ENCODE data around the gene OR2AG1.

OR2AG1 gene, protein sequence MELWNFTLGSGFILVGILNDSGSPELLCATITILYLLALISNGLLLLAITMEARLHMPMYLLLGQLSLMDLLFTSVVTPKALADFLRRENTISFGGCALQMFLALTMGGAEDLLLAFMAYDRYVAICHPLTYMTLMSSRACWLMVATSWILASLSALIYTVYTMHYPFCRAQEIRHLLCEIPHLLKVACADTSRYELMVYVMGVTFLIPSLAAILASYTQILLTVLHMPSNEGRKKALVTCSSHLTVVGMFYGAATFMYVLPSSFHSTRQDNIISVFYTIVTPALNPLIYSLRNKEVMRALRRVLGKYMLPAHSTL

GRCh38 chr11:6782720-6783119, at the start of gene OR2AG1:
OR2AG1 (plus strand) TSS chr11:6783020; CDS start chr11:6785038, 2,018 bp downstream.
- no peak for DNase-seq

DNA sequence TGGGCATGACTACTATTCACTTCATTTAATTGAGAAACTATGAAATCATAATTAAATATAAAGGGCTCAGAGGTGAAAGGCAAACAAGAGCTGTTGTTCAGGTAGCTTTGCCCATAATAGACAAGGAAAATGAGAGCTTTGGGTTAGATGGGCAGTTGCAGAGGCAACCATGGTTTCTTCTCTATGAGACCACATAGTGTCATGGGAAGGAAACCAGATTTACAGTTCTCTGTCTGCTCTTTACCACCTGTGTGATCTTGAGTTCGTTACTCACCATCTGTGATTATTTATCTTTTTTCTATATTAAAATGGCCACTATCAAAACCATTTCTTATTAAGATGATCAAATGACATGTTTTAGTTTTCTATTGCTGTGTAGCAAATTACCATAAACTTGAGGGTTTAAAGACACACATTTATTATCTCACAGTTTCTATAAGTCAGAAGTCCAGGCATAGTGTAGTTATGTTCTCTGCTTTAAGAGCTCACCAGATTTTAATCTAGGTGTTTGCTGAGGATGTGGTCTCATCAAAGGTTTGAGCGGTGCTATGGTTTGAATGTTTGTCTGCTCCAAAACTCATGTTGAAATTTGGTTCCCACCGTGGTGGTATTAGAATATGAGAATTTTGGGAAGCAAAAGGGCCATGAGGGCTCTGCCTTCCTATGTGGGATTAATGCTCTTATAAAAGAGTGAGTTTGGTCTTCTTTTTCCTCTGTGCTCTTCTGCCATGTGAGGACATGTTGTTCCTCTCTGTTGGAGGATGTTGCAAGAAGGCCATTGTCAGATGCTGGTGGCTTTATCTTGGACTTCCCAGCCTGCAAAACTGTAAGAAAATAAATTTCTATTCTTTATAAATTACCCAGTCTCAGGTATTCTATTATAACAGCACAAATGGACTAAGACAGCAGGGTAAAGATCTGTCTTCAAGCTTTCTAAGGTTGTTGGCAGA, 49.2 kb upstream of the OR2AG1 start:
- peak; percentile 39 for DNase-seq

DNA sequence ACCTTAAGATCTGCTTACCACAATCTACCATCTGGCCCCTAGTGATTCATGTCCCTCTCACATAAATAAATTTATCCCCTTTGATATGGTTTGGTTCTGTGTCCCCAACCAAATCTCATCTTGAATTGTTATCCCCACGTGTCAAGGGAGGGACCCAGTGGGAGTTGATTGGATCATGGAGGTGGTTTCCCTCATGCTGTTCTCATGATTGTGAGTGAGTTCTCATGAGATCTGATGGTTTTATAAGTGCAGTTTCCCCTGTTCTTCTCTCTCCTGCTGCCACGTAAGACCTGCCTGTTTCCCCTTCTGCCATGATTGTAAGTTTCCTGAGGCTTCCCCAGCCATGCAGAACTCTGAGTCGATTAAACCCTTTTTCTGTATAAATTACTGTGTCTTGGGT, 48.2 kb upstream of the OR2AG1 start:
- DNase-seq, result no peak

DNA sequence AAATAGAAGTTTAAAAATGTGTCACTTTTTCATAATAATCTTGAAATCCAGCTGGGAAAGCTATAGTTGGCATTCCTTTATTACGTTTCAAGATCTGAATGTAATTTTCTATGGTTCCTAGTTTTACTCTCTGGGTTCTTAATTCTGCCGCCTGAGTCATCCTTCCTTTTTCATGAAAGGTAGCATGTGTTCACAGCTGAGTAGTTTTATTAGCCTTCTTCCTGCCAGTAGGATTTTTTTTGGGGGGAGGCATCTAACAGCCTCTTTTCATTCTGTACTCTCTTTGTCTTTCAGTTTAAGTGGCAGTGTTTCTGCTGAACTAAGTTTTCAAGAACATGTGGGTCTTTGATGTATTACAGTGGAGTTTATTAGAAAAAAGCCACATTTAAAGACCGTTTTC, 47.5 kb upstream of the OR2AG1 start:
- DNase-seq, result peak; percentile 43

DNA sequence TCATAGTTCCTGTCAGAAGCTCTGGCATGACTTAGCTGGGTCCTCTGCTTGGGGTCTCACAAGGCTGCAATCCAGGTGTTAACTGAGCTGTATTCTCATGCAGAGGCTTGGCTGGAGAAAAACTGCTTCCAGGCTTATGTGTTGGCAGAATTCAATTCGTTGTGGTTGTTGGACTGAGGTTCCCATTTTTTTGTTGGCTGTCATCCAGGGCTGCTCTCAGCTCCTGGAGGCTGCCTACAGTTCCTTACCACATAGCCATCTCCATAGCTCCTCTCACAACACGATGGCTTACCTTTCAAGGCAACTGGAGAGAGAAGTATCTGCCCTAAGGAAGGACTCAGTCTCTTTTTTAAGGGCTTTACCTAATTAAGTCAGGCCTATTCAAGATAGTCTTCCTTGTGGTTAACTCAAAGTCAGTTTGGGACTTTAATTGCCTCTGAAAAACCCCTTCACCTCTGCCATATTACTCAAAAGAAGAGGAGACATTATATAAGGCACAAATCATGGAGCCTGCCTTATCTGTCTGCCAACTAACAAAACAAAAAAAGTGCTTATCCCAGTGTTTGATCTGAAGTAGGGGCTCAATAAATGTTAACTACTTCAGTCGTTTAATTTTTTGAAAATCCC, 46.2 kb upstream of the OR2AG1 start:
- DNase-seq, result peak; percentile 21

DNA sequence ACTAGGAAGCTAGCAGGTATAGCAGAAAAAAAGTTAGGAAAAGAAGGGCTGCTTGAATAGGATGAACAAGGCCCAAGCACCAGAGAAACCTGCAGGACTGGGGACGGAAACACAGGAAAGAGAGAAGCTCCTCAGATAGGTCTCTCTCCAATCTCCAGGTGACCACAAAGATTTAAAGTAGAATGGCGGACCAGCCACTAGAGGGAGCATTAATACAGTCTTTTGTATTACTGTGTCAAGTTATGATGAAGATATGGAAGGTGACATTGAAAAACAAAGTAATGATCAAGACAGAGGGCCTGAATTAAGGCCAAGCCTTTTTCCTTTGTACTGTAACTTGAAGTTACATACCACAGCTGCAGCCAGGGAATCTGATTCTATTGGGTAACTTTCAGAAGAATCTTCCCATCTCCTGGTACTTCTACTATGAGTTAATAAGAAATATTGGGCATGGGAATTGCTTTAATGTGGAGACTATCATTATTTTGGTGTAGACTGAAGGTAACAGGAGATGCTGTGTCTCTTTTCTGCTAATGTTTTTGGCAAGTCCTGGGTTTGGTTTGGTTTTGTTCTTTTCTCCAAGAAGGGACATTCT, 44.9 kb upstream of the OR2AG1 start:
- peak; percentile 58 for DNase-seq

GRCh38 chr11:6738590-6738989, 44.2 kb upstream of the OR2AG1 start:
- DNase-seq, result no peak

DNA sequence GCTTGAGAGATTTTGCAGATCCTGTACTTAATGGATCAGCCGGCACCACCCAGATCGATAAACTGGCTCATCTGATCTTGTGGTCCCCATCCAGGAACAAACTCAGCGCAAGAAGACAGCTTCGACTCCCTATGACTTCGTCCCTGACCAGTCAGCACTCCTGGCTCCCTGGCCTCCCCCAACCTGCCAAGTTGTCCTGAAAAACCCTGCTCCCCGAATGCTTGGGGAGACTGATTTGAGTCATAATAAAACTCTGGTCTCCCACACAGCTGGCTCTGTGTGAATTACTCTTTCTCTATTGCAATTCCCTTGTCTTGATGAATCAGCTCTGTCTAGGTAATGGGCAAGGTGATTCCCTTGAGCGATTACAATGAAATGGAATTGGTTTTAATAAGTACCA, 40.6 kb upstream of the OR2AG1 start:
- DNase-seq, result no peak

DNA sequence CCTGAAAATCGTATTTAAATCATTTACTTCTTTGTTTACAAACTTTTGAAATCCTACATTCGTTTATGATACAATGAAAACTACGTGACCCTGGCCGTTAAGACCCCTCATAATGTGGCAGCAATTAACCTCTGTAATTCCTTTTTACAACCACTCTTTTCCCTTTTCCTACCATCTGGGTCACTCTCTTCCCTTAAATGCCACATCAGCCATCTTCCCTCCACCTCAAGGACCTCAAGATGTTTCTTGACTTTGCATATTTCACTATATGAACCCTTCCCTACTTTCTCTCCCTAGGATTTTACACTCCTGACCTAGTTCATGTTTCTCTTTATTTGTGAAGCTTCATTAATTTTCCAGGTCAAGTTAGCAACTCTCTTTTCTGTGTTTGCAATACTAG, 37.8 kb upstream of the OR2AG1 start:
- no peak for DNase-seq

DNA sequence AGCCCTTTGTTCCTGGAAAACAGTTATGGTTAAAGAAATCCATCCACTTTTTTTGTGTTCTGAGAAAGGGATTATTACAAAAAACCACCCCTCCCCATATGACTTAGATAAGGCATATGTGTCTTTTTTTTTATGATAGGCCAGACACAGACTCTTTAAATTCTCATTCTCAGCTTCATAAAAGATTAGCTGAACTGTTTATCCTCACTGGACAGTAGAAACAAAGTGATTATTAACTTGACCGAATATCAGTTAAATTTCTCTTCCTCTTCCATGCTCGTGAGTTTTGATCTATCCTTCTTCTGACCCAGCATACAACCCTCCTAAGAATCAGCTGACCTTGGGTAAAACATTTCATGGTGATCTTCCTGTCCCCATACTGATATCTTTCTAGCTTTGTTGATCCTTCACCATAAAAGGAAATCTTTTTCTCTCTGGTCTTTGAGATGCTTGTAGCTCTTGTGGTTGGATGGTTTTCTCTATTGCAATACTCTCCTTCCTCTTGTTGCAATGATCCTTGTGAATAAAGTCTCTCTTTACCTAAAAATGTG, 37.3 kb upstream of the OR2AG1 start:
- DNase-seq, result peak; percentile 54

DNA sequence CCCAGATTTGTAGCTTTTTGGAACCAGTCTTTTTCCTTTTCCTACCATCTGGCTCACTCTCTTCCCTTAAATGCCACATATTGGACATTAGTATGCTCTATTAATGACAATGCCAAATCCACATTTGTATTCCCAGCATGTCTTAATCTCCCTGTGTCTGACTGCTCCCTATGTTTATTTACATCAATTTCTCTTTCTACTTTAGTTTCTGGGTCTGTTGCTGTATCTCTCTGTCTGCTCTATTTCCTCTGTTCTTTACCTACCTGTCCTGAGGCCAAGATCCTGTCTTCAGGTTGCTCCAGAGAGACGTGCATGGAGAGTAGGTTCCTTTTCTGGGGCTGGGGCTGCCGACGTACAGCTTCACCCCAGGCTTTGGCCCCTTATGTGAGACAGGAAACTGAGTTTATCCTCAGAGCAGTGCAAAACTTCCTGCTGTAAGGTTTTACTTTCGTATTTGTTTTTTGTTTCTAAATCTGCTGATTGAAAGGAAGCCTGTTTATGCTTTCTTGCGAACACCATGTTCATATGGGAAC, 36.7 kb upstream of the OR2AG1 start:
- peak; percentile 72 for DNase-seq

DNA sequence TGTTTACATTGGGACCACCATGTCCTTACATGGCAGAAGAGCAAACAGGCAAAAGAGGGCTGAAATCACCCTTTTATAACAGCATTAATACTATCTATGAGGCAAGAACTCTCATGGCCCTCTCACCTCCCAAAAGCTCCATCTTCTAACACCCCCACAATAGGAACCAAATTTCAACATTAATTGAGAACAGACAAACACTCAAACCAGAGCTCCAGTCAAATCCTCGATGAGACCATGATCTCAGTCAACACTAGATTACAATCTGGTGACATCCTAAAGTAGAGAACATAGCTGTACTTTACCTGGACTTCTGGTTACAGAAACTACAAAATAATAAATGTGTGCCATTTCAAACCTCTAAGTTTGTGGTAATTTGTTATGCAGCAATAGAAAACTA, 36.2 kb upstream of the OR2AG1 start:
- no peak for DNase-seq

DNA sequence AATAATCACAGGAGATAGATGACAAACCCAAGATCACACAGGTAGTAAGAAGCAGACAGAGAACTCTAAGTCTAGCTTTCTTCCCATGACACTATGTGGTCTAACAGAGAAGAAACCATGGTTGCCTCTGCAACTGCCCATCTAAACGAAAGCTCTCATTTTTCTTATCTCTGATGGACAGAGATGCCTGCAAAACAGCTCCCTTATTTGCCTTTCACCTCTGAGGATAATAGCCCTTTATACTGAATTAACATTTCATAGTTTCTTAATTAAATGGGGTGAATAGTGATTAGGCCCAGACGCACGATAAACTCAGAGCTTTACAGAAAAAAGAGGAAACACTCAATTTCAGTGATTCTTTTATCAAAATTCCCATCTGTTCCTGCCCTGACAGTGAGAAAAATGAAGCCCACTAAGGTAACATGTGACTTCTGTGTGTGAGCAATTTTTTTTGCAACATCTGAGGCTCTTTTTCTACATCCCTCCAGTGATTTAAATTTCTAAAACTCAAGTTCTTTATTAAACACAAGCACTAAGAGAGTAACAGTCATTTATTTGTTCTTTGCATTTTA, 35.6 kb upstream of the OR2AG1 start:
- DNase-seq, result no peak

DNA sequence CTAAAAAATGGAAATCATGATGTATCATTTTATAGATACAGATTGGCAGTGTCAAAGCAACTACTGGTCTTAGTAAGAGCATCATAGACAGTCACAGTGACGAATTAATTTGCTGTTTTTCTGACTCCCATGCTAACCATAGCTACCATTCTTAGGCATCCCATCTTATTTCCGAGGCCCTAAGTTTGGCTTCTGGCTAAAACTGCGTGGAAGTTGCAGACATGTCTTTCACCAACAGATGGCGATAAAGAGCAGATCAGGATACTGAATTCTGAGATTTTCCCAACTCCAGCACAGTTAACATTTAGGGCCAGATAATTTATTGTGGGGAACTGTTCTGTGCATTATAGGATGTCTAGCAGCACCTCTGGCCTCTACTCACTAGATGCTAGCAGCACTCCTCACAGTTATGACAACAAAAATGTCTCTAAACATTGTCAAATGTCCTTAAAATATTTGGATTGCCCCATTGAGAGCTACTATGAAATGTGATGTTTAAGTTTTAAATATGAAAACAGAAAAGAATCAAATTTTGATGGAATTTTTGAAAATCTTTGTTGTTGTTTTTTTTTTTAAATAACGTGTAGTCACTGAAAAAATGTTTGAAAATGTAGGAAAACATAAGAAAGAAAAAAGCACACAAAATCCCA, 27.4 kb upstream of the OR2AG1 start:
- DNase-seq, result peak; percentile 41

DNA sequence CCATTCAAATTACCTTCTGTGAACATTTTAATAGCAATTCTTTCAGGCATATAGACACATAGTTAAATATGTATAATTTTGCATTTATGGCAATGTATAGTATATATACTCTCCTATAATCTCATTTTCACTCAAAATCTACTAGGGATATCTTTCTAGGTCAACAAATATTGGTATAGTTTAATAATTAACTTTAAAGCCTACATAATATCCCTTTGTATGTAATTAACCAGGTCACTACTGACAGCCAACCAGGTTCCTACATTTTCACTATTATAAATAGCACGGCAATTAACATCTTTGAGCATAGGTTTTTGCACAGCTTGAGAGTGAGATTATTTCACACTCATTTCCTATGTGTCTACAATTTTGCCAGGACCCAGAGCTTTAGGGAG, 26.9 kb upstream of the OR2AG1 start:
- DNase-seq, result no peak

GRCh38 chr11:6757373-6757967, 25.4 kb upstream of the OR2AG1 start:
- DNase-seq, result peak; percentile 74

GRCh38 chr11:6771926-6772893, 10.6 kb upstream of the OR2AG1 start, which contains the start of gene OR2AG2:
OR2AG2 (minus strand) TSS chr11:6771976; CDS start chr11:6768957, 3,019 bp downstream.
- DNase-seq, result peak; percentile 86

DNA sequence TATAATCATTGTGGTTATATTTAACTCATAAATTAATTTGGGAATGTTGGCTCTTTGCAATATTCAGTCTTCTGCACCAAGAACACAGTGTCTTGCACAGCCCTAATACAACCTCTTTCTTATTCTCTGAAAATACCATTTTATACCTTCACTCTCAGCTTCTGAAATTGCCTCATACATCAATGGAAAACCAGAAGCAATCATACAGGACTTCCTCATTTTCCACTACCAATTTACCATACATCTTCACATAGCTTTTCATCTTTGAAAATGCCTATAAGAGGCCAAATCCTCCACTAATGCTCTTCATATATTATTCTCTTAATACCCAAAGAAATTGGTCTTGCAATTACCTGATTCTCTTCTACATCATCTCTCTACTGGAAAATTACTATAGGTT, 4.3 kb upstream of the OR2AG1 start:
- DNase-seq, result no peak

GRCh38 chr11:6780829-6781228, 2.0 kb upstream of the OR2AG1 start:
- no peak for DNase-seq

- DNase-seq, result no peak
These were observed 7.7 kb downstream of the OR2AG1 start for GRCh38 chr11:6790546-6790945.
